ENCODE measurements around the gene MEF2B.
"Not testable (repeated sequence)": the region's sequence is repeated elsewhere in the genome, so short reads cannot be mapped to it uniquely, and the experiment has no call there.

DNA sequence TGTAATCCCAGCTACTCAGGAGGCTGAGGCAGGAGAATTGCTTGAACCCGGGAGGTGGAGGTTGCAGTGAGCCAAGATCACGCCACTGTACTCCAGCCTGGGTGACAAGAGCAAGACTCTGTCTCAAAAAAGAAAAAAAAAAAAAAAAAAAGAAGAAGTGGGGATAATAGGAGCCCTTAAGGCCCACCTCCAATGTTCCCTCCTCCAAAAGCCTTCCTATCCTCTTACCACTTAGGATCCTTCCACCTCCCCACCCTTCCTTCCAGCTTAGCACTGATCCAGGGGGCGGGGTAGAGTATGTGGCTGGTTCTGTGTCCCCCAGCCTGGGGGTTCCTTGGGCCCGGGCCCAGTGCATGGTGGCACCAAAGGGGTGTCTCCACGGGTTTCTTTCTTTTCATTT is 3.2 kb upstream of the MEF2B start:
- not testable (repeated sequence) for TF ChIP-seq EZH2phosphoT487 (IDR thresholded peaks at IDR 0.05; ENCODE audit: low read length); EZH2 (optimal IDR thresholded peaks at IDR 0.05; ENCODE audit: low read depth, low read length)
- TF ChIP-seq, protein P1, sequence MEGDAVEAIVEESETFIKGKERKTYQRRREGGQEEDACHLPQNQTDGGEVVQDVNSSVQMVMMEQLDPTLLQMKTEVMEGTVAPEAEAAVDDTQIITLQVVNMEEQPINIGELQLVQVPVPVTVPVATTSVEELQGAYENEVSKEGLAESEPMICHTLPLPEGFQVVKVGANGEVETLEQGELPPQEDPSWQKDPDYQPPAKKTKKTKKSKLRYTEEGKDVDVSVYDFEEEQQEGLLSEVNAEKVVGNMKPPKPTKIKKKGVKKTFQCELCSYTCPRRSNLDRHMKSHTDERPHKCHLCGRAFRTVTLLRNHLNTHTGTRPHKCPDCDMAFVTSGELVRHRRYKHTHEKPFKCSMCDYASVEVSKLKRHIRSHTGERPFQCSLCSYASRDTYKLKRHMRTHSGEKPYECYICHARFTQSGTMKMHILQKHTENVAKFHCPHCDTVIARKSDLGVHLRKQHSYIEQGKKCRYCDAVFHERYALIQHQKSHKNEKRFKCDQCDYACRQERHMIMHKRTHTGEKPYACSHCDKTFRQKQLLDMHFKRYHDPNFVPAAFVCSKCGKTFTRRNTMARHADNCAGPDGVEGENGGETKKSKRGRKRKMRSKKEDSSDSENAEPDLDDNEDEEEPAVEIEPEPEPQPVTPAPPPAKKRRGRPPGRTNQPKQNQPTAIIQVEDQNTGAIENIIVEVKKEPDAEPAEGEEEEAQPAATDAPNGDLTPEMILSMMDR (IDR thresholded peaks at IDR 0.05; ENCODE audit: low read length) = not testable (repeated sequence)

Data from MM.1S (cell line).